ENCODE data around the gene AARSD1.
A peak's percentile ranks its signal among the peaks of the same experiment; 100 is the strongest.

- TF ChIP-seq, protein P1, sequence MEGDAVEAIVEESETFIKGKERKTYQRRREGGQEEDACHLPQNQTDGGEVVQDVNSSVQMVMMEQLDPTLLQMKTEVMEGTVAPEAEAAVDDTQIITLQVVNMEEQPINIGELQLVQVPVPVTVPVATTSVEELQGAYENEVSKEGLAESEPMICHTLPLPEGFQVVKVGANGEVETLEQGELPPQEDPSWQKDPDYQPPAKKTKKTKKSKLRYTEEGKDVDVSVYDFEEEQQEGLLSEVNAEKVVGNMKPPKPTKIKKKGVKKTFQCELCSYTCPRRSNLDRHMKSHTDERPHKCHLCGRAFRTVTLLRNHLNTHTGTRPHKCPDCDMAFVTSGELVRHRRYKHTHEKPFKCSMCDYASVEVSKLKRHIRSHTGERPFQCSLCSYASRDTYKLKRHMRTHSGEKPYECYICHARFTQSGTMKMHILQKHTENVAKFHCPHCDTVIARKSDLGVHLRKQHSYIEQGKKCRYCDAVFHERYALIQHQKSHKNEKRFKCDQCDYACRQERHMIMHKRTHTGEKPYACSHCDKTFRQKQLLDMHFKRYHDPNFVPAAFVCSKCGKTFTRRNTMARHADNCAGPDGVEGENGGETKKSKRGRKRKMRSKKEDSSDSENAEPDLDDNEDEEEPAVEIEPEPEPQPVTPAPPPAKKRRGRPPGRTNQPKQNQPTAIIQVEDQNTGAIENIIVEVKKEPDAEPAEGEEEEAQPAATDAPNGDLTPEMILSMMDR (IDR thresholded peaks at IDR 0.05): peak; percentile 66
- TF ChIP-seq EZH2 (IDR thresholded peaks at IDR 0.05; ENCODE audit: borderline replicate concordance, insufficient read depth, low read depth, low read length, poor library complexity, severe bottlenecking): no peak
Observed at GRCh38 chr17:42928714-42929496, 35.3 kb downstream of the AARSD1 start.

All from B cell (primary cell).